ENCODE results near the gene H6PD.

H6PD gene

GRCh38 chr1:9317591-9318417 is 83.2 kb downstream of the H6PD start:
- TF ChIP-seq POLR2A (IDR thresholded peaks at IDR 0.05; ENCODE audit: low read depth, low read length): no peak
- DNase-seq (ENCODE audit: insufficient read length, low spot score) (peak; percentile 38), FAIRE-seq (no peak)

- no peak for DNase-seq (ENCODE audit: insufficient read length, low spot score)
- no peak for FAIRE-seq
- no peak for TF ChIP-seq POLR2A (IDR thresholded peaks at IDR 0.05; ENCODE audit: low read depth, low read length)
Observed at GRCh38 chr1:9319208-9319788, 84.7 kb downstream of the H6PD start.

- FAIRE-seq (no peak), DNase-seq (ENCODE audit: insufficient read length, low spot score) (no peak)
- TF ChIP-seq POLR2A (IDR thresholded peaks at IDR 0.05; ENCODE audit: low read depth, low read length): no peak
Observed at GRCh38 chr1:9319789-9320519, 85.4 kb downstream of the H6PD start.

All from H54 (cell line).